HepG2 (cell line): ENCODE data around the gene PALM3. TPM values are rescaled to one million over a fixed set of nuclear protein-coding genes. Genes with fewer than 3 reads are reported as not detected.
A peak's percentile ranks its signal among the peaks of the same experiment; 100 is the strongest.

Source experiments
- BHLHE40 ChIP-seq: IDR thresholded peaks from 2 replicates; pipeline ENCODE4 v1.6.1; 2011; ENCODE audit warnings: low read length, improper control_type of control experiment
- BRD4 ChIP-seq: sonication (generic); formaldehyde crosslinking; IDR thresholded peaks from 2 replicates; pipeline ENCODE4 v1.4.0; 2020; ENCODE audit warnings: missing genetic modification reagents
- GABPA ChIP-seq, 2 experiments: IDR thresholded peaks; 2 replicates each; pipeline ENCODE4 v1.6.1; 2011 to 2016; ENCODE audit warnings: low read depth in 2 of 2, low read length in 1 of 2, missing biosample characterization in 1 of 2, missing genetic modification characterization in 1 of 2
- JUNB ChIP-seq: sonication (generic); formaldehyde crosslinking; IDR thresholded peaks from 2 replicates; pipeline ENCODE4 v1.8.0; 2022; ENCODE audit warnings: missing genetic modification reagents, mild to moderate bottlenecking, borderline replicate concordance
- PRPF4 ChIP-seq: fragments of 200-400 bp; formaldehyde crosslinking; IDR thresholded peaks from 2 replicates; pipeline ENCODE4 v1.6.1; 2016; ENCODE audit warnings: low read length, low read depth; ENCODE audit not compliant: poor library complexity, severe bottlenecking
- SKI ChIP-seq: fragments of 450-650 bp; IDR thresholded peaks from one replicate; pipeline ENCODE4 v1.6.1; 2018; ENCODE audit warnings: mild to moderate bottlenecking; ENCODE audit not compliant: partially characterized antibody
- SNAPC2 ChIP-seq: sonication (generic); formaldehyde crosslinking; IDR thresholded peaks from 2 replicates; pipeline ENCODE4 v1.8.1; 2022; ENCODE audit warnings: mild to moderate bottlenecking, missing genetic modification reagents
- TBX3 ChIP-seq: fragments of 450-650 bp; IDR thresholded peaks from 2 replicates; pipeline ENCODE4 v1.6.1; 2017; ENCODE audit warnings: antibody characterized with exemption, mild to moderate bottlenecking, inconsistent platforms, borderline replicate concordance
- ZNF160 ChIP-seq: sonication (generic); formaldehyde crosslinking; IDR thresholded peaks from 2 replicates; pipeline ENCODE4 v1.8.0; 2022; ENCODE audit warnings: mild to moderate bottlenecking, inconsistent platforms, missing genetic modification reagents
- ZNF230 ChIP-seq: sonication (generic); formaldehyde crosslinking; IDR thresholded peaks from 2 replicates; pipeline ENCODE4 v1.4.0; 2020; ENCODE audit warnings: mild to moderate bottlenecking, missing genetic modification reagents
- ZNF253 ChIP-seq: sonication (generic); formaldehyde crosslinking; IDR thresholded peaks from 2 replicates; pipeline ENCODE4 v1.8.0; 2022; ENCODE audit warnings: mild to moderate bottlenecking, missing genetic modification reagents, borderline replicate concordance
- ZNF431 ChIP-seq: sonication (generic); formaldehyde crosslinking; IDR thresholded peaks from 2 replicates; pipeline ENCODE4 v1.9.0; 2022; ENCODE audit warnings: missing genetic modification reagents, low read depth, mild to moderate bottlenecking, borderline replicate concordance
- ZNF563 ChIP-seq: sonication (generic); formaldehyde crosslinking; IDR thresholded peaks from 2 replicates; pipeline ENCODE4 v1.8.0; 2022; ENCODE audit warnings: mild to moderate bottlenecking, moderate library complexity, missing genetic modification reagents
- ZNF678 ChIP-seq: sonication (generic); formaldehyde crosslinking; IDR thresholded peaks from 2 replicates; pipeline ENCODE4 v1.4.0; 2020; ENCODE audit warnings: mild to moderate bottlenecking, missing genetic modification reagents
- polyA plus RNA-seq, 8 experiments: library from polyadenylated mRNA; depleted of rRNA in 3 of 8; stranded (reverse) in 7 of 8; unstranded in 1 of 8; fragments of >200 nt; fragmentation: Illumina TruSeq in 4 of 8; extraction: Trizol in 4 of 8; gene quantifications; 2 replicates each; pipeline versions ENCODE4 v1.2.1 to v1.2.3, GENCODE V29; 2011 to 2016; ENCODE audit warnings: low read depth in 4 of 8, missing spikeins in 1 of 8, mixed read lengths in 1 of 8; ENCODE audit not compliant: insufficient read depth in 1 of 8
- total RNA-seq, 5 experiments: library from RNA; depleted of rRNA; stranded (reverse); fragments of >200 nt; fragmentation: Illumina TruSeq; extraction: Trizol; gene quantifications; 2 replicates each; pipeline ENCODE4 v1.2.3, GENCODE V29; 2016; ENCODE audit warnings: low read depth in 1 of 5
- TF ChIP-seq, protein P1 (sequence below): sonication (generic); formaldehyde crosslinking; IDR thresholded peaks from 2 replicates; pipeline ENCODE4 v1.5.1; 2020; ENCODE audit warnings: mild to moderate bottlenecking, missing genetic modification reagents, borderline replicate concordance
- TF ChIP-seq, protein P2 (sequence below), 2 experiments: fragments of 450-650 bp in 1 of 2; sonication (generic) in 1 of 2; formaldehyde crosslinking in 1 of 2; IDR thresholded peaks; 2 replicates each; pipeline versions ENCODE4 v1.6.1 to v1.8.0; 2016 to 2022; ENCODE audit warnings: antibody characterized with exemption in 1 of 2, mild to moderate bottlenecking in 1 of 2, missing genetic modification reagents in 1 of 2
- TF ChIP-seq, protein P3 (sequence below): sonication (generic); formaldehyde crosslinking; IDR thresholded peaks from 2 replicates; pipeline ENCODE4 v1.8.1; 2023; ENCODE audit warnings: missing genetic modification reagents, mild to moderate bottlenecking, borderline replicate concordance

The PALM3 gene
- total and polyA plus RNA-seq, 2 of the 13 experiments (the other 11 are each of a cell fraction or from before 2014, with no cell fraction given): 0.79 to 2.4 TPM

DNA sequence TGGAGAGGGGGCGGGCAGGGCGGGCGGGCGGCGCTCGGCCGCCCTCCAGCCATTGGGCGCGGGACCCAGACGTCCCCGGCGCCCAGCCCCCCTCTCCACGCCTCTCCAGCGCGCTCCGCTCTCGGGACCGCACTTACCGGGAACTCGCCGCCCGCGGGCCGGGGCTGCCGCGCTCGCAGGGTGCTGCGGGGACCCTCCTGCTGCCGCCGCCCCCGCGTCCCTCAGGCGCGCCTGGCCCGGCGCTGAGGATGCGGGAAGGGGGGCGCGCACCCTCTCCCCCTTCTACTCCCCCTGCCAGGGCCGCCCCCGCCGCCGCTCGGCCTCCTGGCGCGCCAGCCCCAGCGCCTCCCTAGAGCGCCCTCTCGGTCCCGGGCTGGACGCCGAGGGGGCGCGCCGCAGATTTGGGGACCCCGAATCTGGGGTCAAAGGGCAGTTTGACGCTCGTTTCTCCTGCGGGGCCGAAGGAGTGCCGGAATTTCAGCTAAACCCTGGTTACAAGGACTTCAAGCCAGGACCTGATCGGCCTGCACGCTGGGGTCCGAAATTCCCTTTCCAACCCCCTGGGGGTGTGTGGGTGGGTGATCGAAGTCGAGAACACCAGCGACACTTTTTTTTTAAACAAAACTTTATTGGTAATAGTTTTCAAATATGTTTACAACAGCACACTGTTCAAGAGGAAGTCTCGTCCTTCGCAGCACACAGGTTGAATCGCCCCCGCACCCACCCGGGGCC, 29.4 kb upstream of the PALM3 start (continued):
- TF ChIP-seq SKI (peak; percentile 80), TBX3 (no peak; the same call in 1 of the 2 replicates), ZNF431 (0 out of 2 replicates have a peak, but pooled peaks have one; percentile 33), ZNF253 (CRISPR knock-in tag) (no peak), PRPF4 (no peak), ZNF230 (CRISPR knock-in tag) (0 out of 2 replicates have a peak, but pooled peaks have one; percentile 39), SNAPC2 (CRISPR knock-in tag) (0 out of 2 replicates have a peak, but pooled peaks have one; percentile 30), BRD4 (no peak), BHLHE40 (no peak), ZNF563 (peak; percentile 83), GABPA (IDR thresholded peaks at IDR 0.05; ENCODE audit: low read depth, low read length) (no peak), GABPA (CRISPR knock-in tag; IDR thresholded peaks at IDR 0.05; ENCODE audit: low read depth) (no peak), ZNF678 (CRISPR knock-in tag) (no peak), ZNF160 (0 out of 2 replicates have a peak, but pooled peaks have one; percentile 21), JUNB (CRISPR knock-in tag) (no peak)
- TF ChIP-seq, protein P1, sequence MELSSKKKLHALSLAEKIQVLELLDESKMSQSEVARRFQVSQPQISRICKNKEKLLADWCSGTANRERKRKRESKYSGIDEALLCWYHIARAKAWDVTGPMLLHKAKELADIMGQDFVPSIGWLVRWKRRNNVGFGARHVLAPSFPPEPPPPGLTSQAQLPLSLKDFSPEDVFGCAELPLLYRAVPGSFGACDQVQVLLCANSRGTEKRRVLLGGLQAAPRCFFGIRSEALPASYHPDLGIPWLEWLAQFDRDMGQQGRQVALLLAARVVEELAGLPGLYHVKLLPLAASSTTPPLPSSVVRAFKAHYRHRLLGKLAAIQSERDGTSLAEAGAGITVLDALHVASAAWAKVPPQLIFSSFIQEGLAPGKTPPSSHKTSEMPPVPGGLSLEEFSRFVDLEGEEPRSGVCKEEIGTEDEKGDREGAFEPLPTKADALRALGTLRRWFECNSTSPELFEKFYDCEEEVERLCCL: no peak
- TF ChIP-seq, protein P2, sequence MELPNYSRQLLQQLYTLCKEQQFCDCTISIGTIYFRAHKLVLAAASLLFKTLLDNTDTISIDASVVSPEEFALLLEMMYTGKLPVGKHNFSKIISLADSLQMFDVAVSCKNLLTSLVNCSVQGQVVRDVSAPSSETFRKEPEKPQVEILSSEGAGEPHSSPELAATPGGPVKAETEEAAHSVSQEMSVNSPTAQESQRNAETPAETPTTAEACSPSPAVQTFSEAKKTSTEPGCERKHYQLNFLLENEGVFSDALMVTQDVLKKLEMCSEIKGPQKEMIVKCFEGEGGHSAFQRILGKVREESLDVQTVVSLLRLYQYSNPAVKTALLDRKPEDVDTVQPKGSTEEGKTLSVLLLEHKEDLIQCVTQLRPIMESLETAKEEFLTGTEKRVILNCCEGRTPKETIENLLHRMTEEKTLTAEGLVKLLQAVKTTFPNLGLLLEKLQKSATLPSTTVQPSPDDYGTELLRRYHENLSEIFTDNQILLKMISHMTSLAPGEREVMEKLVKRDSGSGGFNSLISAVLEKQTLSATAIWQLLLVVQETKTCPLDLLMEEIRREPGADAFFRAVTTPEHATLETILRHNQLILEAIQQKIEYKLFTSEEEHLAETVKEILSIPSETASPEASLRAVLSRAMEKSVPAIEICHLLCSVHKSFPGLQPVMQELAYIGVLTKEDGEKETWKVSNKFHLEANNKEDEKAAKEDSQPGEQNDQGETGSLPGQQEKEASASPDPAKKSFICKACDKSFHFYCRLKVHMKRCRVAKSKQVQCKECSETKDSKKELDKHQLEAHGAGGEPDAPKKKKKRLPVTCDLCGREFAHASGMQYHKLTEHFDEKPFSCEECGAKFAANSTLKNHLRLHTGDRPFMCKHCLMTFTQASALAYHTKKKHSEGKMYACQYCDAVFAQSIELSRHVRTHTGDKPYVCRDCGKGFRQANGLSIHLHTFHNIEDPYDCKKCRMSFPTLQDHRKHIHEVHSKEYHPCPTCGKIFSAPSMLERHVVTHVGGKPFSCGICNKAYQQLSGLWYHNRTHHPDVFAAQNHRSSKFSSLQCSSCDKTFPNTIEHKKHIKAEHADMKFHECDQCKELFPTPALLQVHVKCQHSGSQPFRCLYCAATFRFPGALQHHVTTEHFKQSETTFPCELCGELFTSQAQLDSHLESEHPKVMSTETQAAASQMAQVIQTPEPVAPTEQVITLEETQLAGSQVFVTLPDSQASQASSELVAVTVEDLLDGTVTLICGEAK (IDR thresholded peaks at IDR 0.05): peak; percentile 99
- TF ChIP-seq, protein P2 (CRISPR knock-in tag; IDR thresholded peaks at IDR 0.05): peak; percentile 100
- TF ChIP-seq, protein P3, sequence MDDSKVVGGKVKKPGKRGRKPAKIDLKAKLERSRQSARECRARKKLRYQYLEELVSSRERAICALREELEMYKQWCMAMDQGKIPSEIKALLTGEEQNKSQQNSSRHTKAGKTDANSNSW (CRISPR knock-in tag): no peak
